CD4-positive, CD25-positive, alpha-beta regulatory T cell (primary cell): ENCODE data around the gene BCAS2. TPM values are rescaled to one million over a fixed set of nuclear protein-coding genes. Genes with fewer than 3 reads are reported as not detected.

Experiments used
- ATAC-seq, 2 donors: fragments of 150-1000 bp; cut with Tn5 transposase; one replicate each; pipeline ENCODE4 v1.10.0; 2021; ENCODE audit warnings: low read depth in 2 of 2, moderate number of reproducible peaks in 2 of 2, moderate library complexity in 1 of 2
- DNase-seq, 3 donors: peaks; one replicate each; pipeline versions ENCODE4 v3.0.0 to v3.0.0-alpha.2; 2012 to 2022; ENCODE audit warnings: mixed read lengths in 1 of 3
- H3K27ac ChIP-seq: one replicate; pipeline ENCODE4 v1.7.0; 2013; ENCODE audit warnings: mild to moderate bottlenecking, low read length; ENCODE audit not compliant: insufficient read depth, poor library complexity, severe bottlenecking
- H3K27me3 ChIP-seq: one replicate; pipeline ENCODE4 v1.7.0; 2013; ENCODE audit warnings: low read length; ENCODE audit not compliant: control insufficient read depth, insufficient read depth
- H3K36me3 ChIP-seq: one replicate; pipeline ENCODE4 v1.7.0; 2013; ENCODE audit warnings: mild to moderate bottlenecking, low read length, moderate library complexity; ENCODE audit not compliant: control insufficient read depth, insufficient read depth
- H3K4me1 ChIP-seq: 2 replicates; pipeline ENCODE4 v1.7.0; 2013; ENCODE audit warnings: mild to moderate bottlenecking, low read length; ENCODE audit not compliant: insufficient read depth, control insufficient read depth, poor library complexity, severe bottlenecking
- H3K4me3 ChIP-seq: one replicate; pipeline ENCODE4 v1.7.0; 2013; ENCODE audit warnings: low read depth, mild to moderate bottlenecking, low read length, moderate library complexity
- H3K9me3 ChIP-seq, 2 experiments: 1 replicate in 1 of 2; 2 replicates in 1 of 2; pipeline ENCODE4 v1.7.0; 2013; ENCODE audit warnings: low read length in 2 of 2, mild to moderate bottlenecking in 1 of 2, moderate library complexity in 1 of 2; ENCODE audit not compliant: control insufficient read depth in 2 of 2
- H3K27ac Mint-ChIP-seq, 3 donors: one replicate each; pipeline ENCODE4 v1.8.0; 2020 to 2022; ENCODE audit warnings: mild to moderate bottlenecking in 3 of 3, mixed read lengths in 3 of 3, moderate library complexity in 2 of 3
- H3K27me3 Mint-ChIP-seq: one replicate; pipeline ENCODE4 v1.8.0; 2022; ENCODE audit warnings: mild to moderate bottlenecking, mixed read lengths
- H3K36me3 Mint-ChIP-seq: one replicate; pipeline ENCODE4 v1.8.0; 2020; ENCODE audit warnings: mixed read lengths
- H3K4me1 Mint-ChIP-seq, 4 donors: one replicate each; pipeline ENCODE4 v1.8.0; 2020 to 2022; ENCODE audit warnings: mixed read lengths in 4 of 4, mild to moderate bottlenecking in 1 of 4
- H3K4me3 Mint-ChIP-seq, 4 donors: one replicate each; pipeline ENCODE4 v1.8.0; 2020 to 2022; ENCODE audit warnings: mild to moderate bottlenecking in 4 of 4, mixed read lengths in 4 of 4, moderate library complexity in 3 of 4
- H3K9me3 Mint-ChIP-seq, 7 donors: one replicate each; pipeline ENCODE4 v1.8.0; 2020 to 2022; ENCODE audit warnings: mixed read lengths in 7 of 7, mild to moderate bottlenecking in 3 of 7, moderate library complexity in 2 of 7
- polyA plus RNA-seq, 4 donors: library from polyadenylated mRNA; unstranded; fragments of 300-500 nt; fragmentation: Illumina TruSeq; gene quantifications; one replicate each; pipeline ENCODE4 v1.2.3, GENCODE V29; 2021
- total RNA-seq: library from RNA; stranded (reverse); gene quantifications from one replicate; pipeline ENCODE4 v1.2.3, GENCODE V29; 2022

BCAS2 gene
- total and polyA plus RNA-seq, 5 donors from 2014 or later: 97.4 to 125 (median 114) TPM

DNA sequence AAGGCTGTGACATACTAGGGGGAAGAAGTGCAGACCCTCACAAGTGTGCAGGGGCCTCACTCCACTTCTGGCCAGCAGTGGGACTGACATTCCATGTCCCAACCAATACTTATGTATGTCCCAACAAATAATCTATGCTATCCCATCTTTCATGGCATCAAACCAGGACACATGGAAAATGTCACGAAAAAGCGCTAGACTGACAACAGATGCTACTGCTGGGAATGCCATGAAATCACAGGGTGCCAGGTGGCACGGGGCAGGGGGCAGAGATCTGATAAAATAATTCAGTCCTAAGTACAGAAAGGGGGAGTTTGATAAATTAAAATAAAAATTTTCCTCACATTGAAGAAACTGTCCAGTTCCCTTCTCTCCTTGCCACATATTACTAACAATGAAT, 27.6 kb upstream of the BCAS2 start:
- Mint-ChIP-seq H3K36me3 (peaks cover 5% of the 10 kb centered on the region), H3K4me1 (no peaks in the 10 kb centered on the region), H3K9me3 (peaks cover 0 to 2% (median 0%) of the 10 kb centered on the region in 7 donors), H3K27ac (no peak overlapping the region), H3K27me3 (peaks cover 46% of the 10 kb centered on the region), H3K4me3 (no peak overlapping the region)
- H3K9me3 ChIP-seq: no peaks in the 10 kb centered on the region
- H3K4me3 ChIP-seq: no peak overlapping the region
- H3K36me3 ChIP-seq: no peaks in the 10 kb centered on the region
- no peak for DNase-seq
- no peak for ATAC-seq
- H3K4me1 ChIP-seq: no peaks in the 10 kb centered on the region
- no peak overlapping the region for H3K27ac ChIP-seq
- peaks cover 9% of the 10 kb centered on the region for H3K27me3 ChIP-seq

DNA sequence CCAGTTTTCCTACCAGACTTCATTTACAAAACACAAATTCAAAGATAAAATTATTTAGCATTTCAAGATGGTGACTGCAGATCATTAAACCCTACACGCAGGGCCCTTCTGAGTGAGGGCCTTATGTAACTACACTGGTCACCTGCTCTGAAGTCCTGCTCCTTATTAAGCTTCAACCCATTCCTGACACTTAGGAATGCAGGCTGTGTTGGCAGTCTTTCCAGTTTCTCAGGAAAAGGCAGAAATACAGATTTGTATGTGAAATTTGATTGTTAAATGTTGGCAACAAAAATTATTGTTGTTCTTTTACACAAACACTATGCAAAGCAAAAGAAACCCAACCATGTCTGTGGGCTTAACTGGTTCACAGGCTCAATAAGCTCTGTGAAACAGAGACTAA, 25.8 kb upstream of the BCAS2 start:
- ATAC-seq (no peak), DNase-seq (no peak)
- Mint-ChIP-seq H3K27ac (no peak overlapping the region), H3K27me3 (peaks cover 35% of the 10 kb centered on the region), H3K4me3 (no peak overlapping the region), H3K4me1 (no peaks in the 10 kb centered on the region), H3K36me3 (peaks cover 5% of the 10 kb centered on the region), H3K9me3 (peaks cover 0 to 2% (median 0%) of the 10 kb centered on the region in 7 donors)
- no peaks in the 10 kb centered on the region for H3K9me3 ChIP-seq
- no peak overlapping the region for H3K4me3 ChIP-seq
- no peaks in the 10 kb centered on the region for H3K36me3 ChIP-seq
- H3K27me3 ChIP-seq: peaks cover 10% of the 10 kb centered on the region
- no peak overlapping the region for H3K27ac ChIP-seq
- H3K4me1 ChIP-seq: no peaks in the 10 kb centered on the region

DNA sequence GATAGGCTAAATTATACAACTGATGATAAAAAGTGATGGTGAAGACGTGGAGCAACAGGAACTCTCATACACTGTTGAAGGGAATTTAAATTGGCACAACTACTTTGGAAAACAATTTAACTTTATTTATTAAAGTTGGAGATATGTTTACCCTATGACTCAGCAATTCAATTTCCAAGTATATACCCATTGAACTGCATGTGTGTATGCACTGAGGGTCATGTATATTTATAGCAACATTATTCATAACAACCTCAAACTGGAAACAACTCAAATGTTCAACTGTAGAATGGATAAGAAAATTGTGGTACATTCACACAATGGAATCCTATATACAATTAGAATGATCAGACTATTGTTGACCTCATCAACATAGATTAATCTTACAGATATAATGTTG, 16.5 kb upstream of the BCAS2 start:
- Histone ChIP-seq H3K4me1 (no peaks in the 10 kb centered on the region), H3K4me3 (no peak overlapping the region), H3K36me3 (no peaks in the 10 kb centered on the region), H3K27ac (no peak overlapping the region), H3K27me3 (peaks cover 13% of the 10 kb centered on the region), H3K9me3 (no peaks in the 10 kb centered on the region)
- H3K27me3 Mint-ChIP-seq: peaks cover 22% of the 10 kb centered on the region
- H3K4me3 Mint-ChIP-seq: no peak overlapping the region
- no peak overlapping the region for H3K27ac Mint-ChIP-seq
- no peaks in the 10 kb centered on the region for H3K4me1 Mint-ChIP-seq
- ATAC-seq: no peak
- H3K9me3 Mint-ChIP-seq: peaks cover 0 to 2% (median 0%) of the 10 kb centered on the region in 7 donors
- no peak for DNase-seq
- H3K36me3 Mint-ChIP-seq: no peaks in the 10 kb centered on the region

DNA sequence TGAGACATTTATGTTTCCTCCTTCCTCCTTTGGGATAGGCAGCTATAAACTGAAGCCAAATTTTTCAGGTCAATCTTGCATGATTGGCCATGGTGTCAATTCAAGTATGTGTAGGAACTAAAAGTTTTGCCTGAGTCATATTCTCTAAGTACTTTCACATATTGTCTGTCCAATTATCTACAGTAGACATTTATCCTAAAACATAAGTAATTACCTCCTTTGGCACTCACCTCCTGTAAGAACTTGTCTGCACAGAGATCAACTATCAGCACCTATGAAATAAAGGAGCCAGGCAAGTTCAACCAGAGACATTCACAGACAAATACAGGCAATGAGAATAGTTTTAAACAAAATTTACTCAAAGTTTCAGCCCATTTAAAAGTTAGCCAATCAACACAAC, 14.2 kb upstream of the BCAS2 start:
- H3K4me1 ChIP-seq: no peaks in the 10 kb centered on the region
- Mint-ChIP-seq H3K27me3 (peaks cover 26% of the 10 kb centered on the region), H3K9me3 (peaks cover 0 to 2% (median 0%) of the 10 kb centered on the region in 7 donors), H3K27ac (no peak overlapping the region), H3K4me1 (no peaks in the 10 kb centered on the region), H3K36me3 (no peaks in the 10 kb centered on the region), H3K4me3 (no peak overlapping the region)
- DNase-seq (no peak), ATAC-seq (no peak)
- no peaks in the 10 kb centered on the region for H3K36me3 ChIP-seq
- no peaks in the 10 kb centered on the region for H3K9me3 ChIP-seq
- no peak overlapping the region for H3K27ac ChIP-seq
- no peak overlapping the region for H3K4me3 ChIP-seq
- peaks cover 15% of the 10 kb centered on the region for H3K27me3 ChIP-seq

- no peak overlapping the region for H3K4me3 ChIP-seq
- no peak overlapping the region for H3K4me3 Mint-ChIP-seq
- no peaks in the 10 kb centered on the region for H3K36me3 Mint-ChIP-seq
- no peaks in the 10 kb centered on the region for H3K4me1 ChIP-seq
- no peaks in the 10 kb centered on the region for H3K9me3 ChIP-seq
- H3K27me3 ChIP-seq: peaks cover 12% of the 10 kb centered on the region
- peaks cover 0 to 2% (median 0%) of the 10 kb centered on the region in 7 donors for H3K9me3 Mint-ChIP-seq
- DNase-seq: no peak
- H3K27me3 Mint-ChIP-seq: peaks cover 40% of the 10 kb centered on the region
- ATAC-seq: no peak
- no peaks in the 10 kb centered on the region for H3K4me1 Mint-ChIP-seq
- no peak overlapping the region for H3K27ac ChIP-seq
- no peaks in the 10 kb centered on the region for H3K36me3 ChIP-seq
- no peak overlapping the region for H3K27ac Mint-ChIP-seq
Measured at GRCh38 chr1:114594046-114594445, 12.6 kb upstream of the BCAS2 start.

GRCh38 chr1:114589122-114589521, 7.7 kb upstream of the BCAS2 start:
- Histone ChIP-seq H3K27me3 (peaks cover 17% of the 10 kb centered on the region), H3K9me3 (no peaks in the 10 kb centered on the region), H3K27ac (no peak overlapping the region), H3K4me3 (no peak overlapping the region), H3K4me1 (no peaks in the 10 kb centered on the region), H3K36me3 (no peaks in the 10 kb centered on the region)
- Mint-ChIP-seq H3K36me3 (no peaks in the 10 kb centered on the region), H3K4me3 (no peak overlapping the region), H3K9me3 (peaks cover 0 to 2% (median 0%) of the 10 kb centered on the region in 7 donors), H3K27me3 (peaks cover 64% of the 10 kb centered on the region), H3K27ac (no peak overlapping the region), H3K4me1 (no peaks in the 10 kb centered on the region)
- DNase-seq: no peak
- no peak for ATAC-seq

DNA sequence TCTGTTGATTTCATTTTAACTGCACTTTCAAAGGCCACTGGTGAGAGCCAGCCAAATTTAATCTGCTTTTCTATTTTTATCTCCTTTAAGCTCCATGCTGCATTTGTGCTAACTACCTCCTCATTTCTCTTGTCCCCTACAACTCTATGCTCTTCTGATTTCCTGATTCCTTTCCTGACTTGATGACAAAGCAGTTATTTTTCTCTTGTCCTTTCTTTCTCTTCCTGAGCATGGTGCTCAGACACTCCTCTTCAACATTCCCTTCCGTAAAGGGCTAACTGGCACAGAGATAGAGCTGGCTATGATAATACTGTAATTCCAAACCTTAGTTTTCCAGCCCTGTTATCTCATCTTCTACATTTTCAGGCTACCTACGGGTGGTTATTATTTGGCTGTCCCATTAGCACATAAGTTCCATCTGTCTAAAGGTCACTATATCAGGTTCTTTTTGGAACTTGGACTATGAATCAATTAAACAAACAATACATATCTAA, 6.8 kb upstream of the BCAS2 start:
- H3K4me3 ChIP-seq: no peak overlapping the region
- Mint-ChIP-seq H3K36me3 (no peaks in the 10 kb centered on the region), H3K4me3 (no peak overlapping the region), H3K4me1 (no peaks in the 10 kb centered on the region), H3K27ac (no peak overlapping the region), H3K27me3 (peaks cover 62% of the 10 kb centered on the region), H3K9me3 (peaks cover 0 to 3% (median 0%) of the 10 kb centered on the region in 7 donors)
- H3K36me3 ChIP-seq: no peaks in the 10 kb centered on the region
- DNase-seq (no peak), ATAC-seq (no peak)
- H3K4me1 ChIP-seq: no peaks in the 10 kb centered on the region
- no peak overlapping the region for H3K27ac ChIP-seq
- H3K9me3 ChIP-seq: no peaks in the 10 kb centered on the region
- H3K27me3 ChIP-seq: peaks cover 13% of the 10 kb centered on the region

- H3K36me3 ChIP-seq: no peaks in the 10 kb centered on the region
- ATAC-seq (no peak), DNase-seq (no peak)
- no peak overlapping the region for H3K27ac Mint-ChIP-seq
- peaks cover 0 to 2% of the 10 kb centered on the region in 2 experiments for H3K9me3 ChIP-seq
- peaks cover 60% of the 10 kb centered on the region for H3K27me3 Mint-ChIP-seq
- H3K4me3 ChIP-seq: no peak overlapping the region
- no peaks in the 10 kb centered on the region for H3K4me1 ChIP-seq
- peaks cover 14% of the 10 kb centered on the region for H3K27me3 ChIP-seq
- no peak overlapping the region for H3K27ac ChIP-seq
- H3K36me3 Mint-ChIP-seq: no peaks in the 10 kb centered on the region
- H3K9me3 Mint-ChIP-seq: peaks cover 0 to 5% (median 0%) of the 10 kb centered on the region in 7 donors
- H3K4me3 Mint-ChIP-seq: no peak overlapping the region
- peaks cover 0 to 2% (median under 1%) of the 10 kb centered on the region in 4 donors for H3K4me1 Mint-ChIP-seq
Measured at GRCh38 chr1:114587203-114587991, 6.0 kb upstream of the BCAS2 start.
